Caco-2 (cell line): ENCODE measurements around the gene GREB1. TPM values are rescaled to one million over a fixed set of nuclear protein-coding genes. Genes with fewer than 3 reads are reported as not detected.

Experiments used
- BruUV-seq: library from RNA; stranded (reverse); fragments of 400-500 nt; replicated peaks from 2 replicates; lab custom pipeline; 2021; lab: Mats Ljungman, UMichigan
- CTCF ChIA-PET: fragments of 300-600 bp; sonication (Branson Sonifier 250); formaldehyde crosslinking; loops from one replicate; lab custom pipeline; 2022; ENCODE audit warnings: antibody characterized with exemption; lab: Charles Lee
- POLR2A ChIA-PET: fragments of 300-600 bp; sonication (Branson Sonifier 250); formaldehyde crosslinking; loops from one replicate; lab custom pipeline; 2022; ENCODE audit warnings: antibody characterized with exemption; lab: Charles Lee
- DNase-seq, 2 experiments: peaks; one replicate each; pipeline versions ENCODE4 v3.0.0 to v3.0.0-alpha.2; 2020 to 2022
- H3K27me3 ChIP-seq: replicated peaks from 2 replicates; pipeline ENCODE4 v1.6.0; 2011; ENCODE audit warnings: low read length; ENCODE audit not compliant: control insufficient read depth, insufficient read depth
- H3K36me3 ChIP-seq: 2 replicates; pipeline ENCODE4 v1.5.1; 2011; ENCODE audit warnings: low read length; ENCODE audit not compliant: control insufficient read depth, insufficient read depth
- H3K4me1 ChIP-seq: fragments of 250-450 bp; sonication (Bioruptor Pico); 2 replicates; pipeline ENCODE4 v1.5.1; 2020; ENCODE audit warnings: mild to moderate bottlenecking
- H3K4me3 ChIP-seq: 2 replicates; pipeline ENCODE4 v1.5.1; 2011; ENCODE audit warnings: low read depth, mild to moderate bottlenecking, control low read depth, low read length
- H3K9me3 ChIP-seq: fragments of 250-450 bp; sonication (Bioruptor Pico); 2 replicates; pipeline ENCODE4 v1.5.1; 2020; ENCODE audit warnings: mild to moderate bottlenecking, moderate library complexity
- H3K27ac Mint-ChIP-seq: one replicate; pipeline ENCODE4 v1.8.0; 2022; ENCODE audit warnings: mixed read lengths; ENCODE audit not compliant: unreplicated experiment
- H3K27me3 Mint-ChIP-seq: one replicate; pipeline ENCODE4 v1.8.0; 2022; ENCODE audit warnings: mixed read lengths; ENCODE audit not compliant: insufficient read depth, unreplicated experiment
- H3K36me3 Mint-ChIP-seq: one replicate; pipeline ENCODE4 v1.8.0; 2022; ENCODE audit warnings: mild to moderate bottlenecking, mixed read lengths; ENCODE audit not compliant: insufficient read depth, unreplicated experiment
- H3K4me1 Mint-ChIP-seq: one replicate; pipeline ENCODE4 v1.8.0; 2022; ENCODE audit warnings: low read depth, mixed read lengths; ENCODE audit not compliant: unreplicated experiment
- H3K4me3 Mint-ChIP-seq: one replicate; pipeline ENCODE4 v1.8.0; 2022; ENCODE audit warnings: mild to moderate bottlenecking, moderate library complexity, mixed read lengths; ENCODE audit not compliant: unreplicated experiment
- H3K9me3 Mint-ChIP-seq: one replicate; pipeline ENCODE4 v1.8.0; 2022; ENCODE audit warnings: mixed read lengths; ENCODE audit not compliant: unreplicated experiment
- intact Hi-C: fragments of 100-400 bp; cut with micrococcal nuclease; formaldehyde crosslinking; loops from one replicate; pipeline ENCODE4 v1.10.0; 2022; ENCODE audit not compliant: unreplicated experiment
- total RNA-seq: library from RNA; stranded (reverse); gene quantifications from 2 replicates; pipeline ENCODE4 v1.2.3, GENCODE V29; 2022
- TF ChIP-seq, protein P1 (sequence below), 2 experiments: fragments of 200-600 bp in 1 of 2; IDR thresholded peaks; 1 replicate in 1 of 2; 2 replicates in 1 of 2; pipeline versions ENCODE4 v1.5.1 to v1.8.0; 2011 to 2022; ENCODE audit warnings: antibody characterized with exemption in 1 of 2, control low read depth in 1 of 2, inconsistent platforms in 1 of 2, low read depth in 1 of 2, low read length in 1 of 2, mild to moderate bottlenecking in 1 of 2, moderate library complexity in 1 of 2; ENCODE audit not compliant: insufficient read depth in 1 of 2, severe bottlenecking in 1 of 2, unreplicated experiment in 1 of 2

The GREB1 gene
- total RNA-seq, 1 experiment from 2014 or later: 2.4 TPM

DNA sequence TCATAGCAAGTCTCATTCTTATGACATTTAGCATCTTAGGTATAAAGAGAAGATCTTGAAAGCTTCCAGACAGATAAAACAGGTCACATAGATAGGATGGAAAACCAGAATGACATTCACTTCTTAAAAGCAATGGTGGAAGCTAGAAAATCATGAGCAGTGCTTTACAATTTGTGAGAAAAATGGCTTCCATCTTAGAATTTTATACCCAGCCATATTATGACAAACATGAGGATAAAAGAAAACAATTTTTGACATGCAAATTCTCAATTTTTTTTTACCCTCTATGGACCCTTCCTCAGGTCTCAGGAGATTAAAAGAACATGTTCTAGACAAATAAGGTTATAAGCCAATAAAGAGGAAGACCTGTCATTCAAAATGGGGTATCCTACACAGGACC, 129.0 kb downstream of the GREB1 start:
- intact Hi-C loops: no loop called here
- H3K4me3 Mint-ChIP-seq: no peak overlapping the region
- no peaks in the 10 kb centered on the region for H3K27me3 Mint-ChIP-seq
- no peaks in the 10 kb centered on the region for H3K36me3 ChIP-seq
- H3K27ac Mint-ChIP-seq: no peak overlapping the region
- DNase-seq: no peak
- no peaks in the 10 kb centered on the region for H3K4me1 Mint-ChIP-seq
- ChIA-PET POLR2A (no interaction called here), CTCF (no interaction called here)
- H3K27me3 ChIP-seq: no peaks in the 10 kb centered on the region
- no peaks in the 10 kb centered on the region for H3K36me3 Mint-ChIP-seq
- peaks cover 7% of the 10 kb centered on the region for H3K9me3 ChIP-seq
- TF ChIP-seq, protein P1, sequence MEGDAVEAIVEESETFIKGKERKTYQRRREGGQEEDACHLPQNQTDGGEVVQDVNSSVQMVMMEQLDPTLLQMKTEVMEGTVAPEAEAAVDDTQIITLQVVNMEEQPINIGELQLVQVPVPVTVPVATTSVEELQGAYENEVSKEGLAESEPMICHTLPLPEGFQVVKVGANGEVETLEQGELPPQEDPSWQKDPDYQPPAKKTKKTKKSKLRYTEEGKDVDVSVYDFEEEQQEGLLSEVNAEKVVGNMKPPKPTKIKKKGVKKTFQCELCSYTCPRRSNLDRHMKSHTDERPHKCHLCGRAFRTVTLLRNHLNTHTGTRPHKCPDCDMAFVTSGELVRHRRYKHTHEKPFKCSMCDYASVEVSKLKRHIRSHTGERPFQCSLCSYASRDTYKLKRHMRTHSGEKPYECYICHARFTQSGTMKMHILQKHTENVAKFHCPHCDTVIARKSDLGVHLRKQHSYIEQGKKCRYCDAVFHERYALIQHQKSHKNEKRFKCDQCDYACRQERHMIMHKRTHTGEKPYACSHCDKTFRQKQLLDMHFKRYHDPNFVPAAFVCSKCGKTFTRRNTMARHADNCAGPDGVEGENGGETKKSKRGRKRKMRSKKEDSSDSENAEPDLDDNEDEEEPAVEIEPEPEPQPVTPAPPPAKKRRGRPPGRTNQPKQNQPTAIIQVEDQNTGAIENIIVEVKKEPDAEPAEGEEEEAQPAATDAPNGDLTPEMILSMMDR (IDR thresholded peaks at IDR 0.05; ENCODE audit: insufficient read depth in 1 of 2, low read depth in 1 of 2, low read length in 1 of 2, severe bottlenecking in 1 of 2, unreplicated experiment in 1 of 2): no peak
- BruUV-seq: no TSS peak
- H3K4me1 ChIP-seq: no peaks in the 10 kb centered on the region
- H3K4me3 ChIP-seq: no peak overlapping the region
- H3K9me3 Mint-ChIP-seq: peaks cover 24% of the 10 kb centered on the region

DNA sequence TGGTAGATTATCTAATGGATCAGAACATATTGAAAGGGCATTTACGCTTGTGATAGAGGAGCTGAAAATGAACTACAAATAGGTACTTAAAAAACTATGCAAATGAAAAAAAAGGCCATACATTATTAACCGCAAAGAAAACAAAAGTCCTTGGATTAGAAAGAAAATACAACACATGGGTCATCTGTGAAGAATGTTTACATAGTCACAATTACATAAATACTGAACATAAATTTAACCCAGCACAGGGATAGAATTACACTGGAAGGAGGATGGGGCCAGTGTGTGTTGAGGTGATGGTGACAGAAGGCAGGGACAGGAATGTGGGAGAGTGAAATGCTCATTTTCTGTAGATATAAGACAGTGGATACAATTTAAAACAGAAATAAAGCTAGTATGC, 129.6 kb downstream of the GREB1 start:
- H3K4me1 Mint-ChIP-seq: no peaks in the 10 kb centered on the region

DNA sequence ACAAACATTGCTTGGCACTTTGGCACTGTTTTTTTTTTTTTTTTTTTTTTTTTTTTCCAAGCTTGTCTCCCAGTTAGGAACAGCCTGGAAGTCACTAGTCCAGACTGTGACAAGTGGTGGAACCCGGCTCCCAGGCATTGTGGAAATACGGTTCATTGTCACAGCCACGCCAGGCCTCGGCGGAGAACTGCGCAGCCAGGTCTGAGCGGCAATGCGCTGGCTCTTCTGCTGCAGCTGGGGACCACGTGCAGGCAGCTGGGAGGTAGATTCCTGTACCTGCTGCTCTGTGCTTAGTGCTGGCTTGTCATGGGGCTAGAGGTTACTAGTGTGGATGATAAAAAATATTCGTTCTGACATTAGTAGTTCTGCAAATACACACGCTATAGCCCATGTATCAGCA, 131.2 kb downstream of the GREB1 start:
- Histone ChIP-seq H3K4me3 (no peak overlapping the region), H3K36me3 (no peaks in the 10 kb centered on the region), H3K4me1 (no peaks in the 10 kb centered on the region), H3K9me3 (peaks cover 7% of the 10 kb centered on the region), H3K27me3 (no peaks in the 10 kb centered on the region)
- Mint-ChIP-seq H3K9me3 (peaks cover 24% of the 10 kb centered on the region), H3K4me1 (no peaks in the 10 kb centered on the region), H3K4me3 (no peak overlapping the region), H3K27ac (no peak overlapping the region), H3K36me3 (no peaks in the 10 kb centered on the region), H3K27me3 (peaks cover 3% of the 10 kb centered on the region)
- peak in 1 of 2 experiments; percentile 16 for DNase-seq
- no TSS peak for BruUV-seq
- ChIA-PET POLR2A (no interaction called here), CTCF (interaction anchor here (0.6 kb wide), 1 partner anchor 17 kb away, joined by 5 read pairs; no protein-coding TSS in a partner anchor)
- TF ChIP-seq, protein P1 (IDR thresholded peaks at IDR 0.05; ENCODE audit: insufficient read depth in 1 of 2, low read depth in 1 of 2, low read length in 1 of 2, severe bottlenecking in 1 of 2, unreplicated experiment in 1 of 2): no peak
- intact Hi-C loops: no loop called here

More for the DNA sequence above, 129.6 kb downstream of the GREB1 start:
- TF ChIP-seq, protein P1 (IDR thresholded peaks at IDR 0.05; ENCODE audit: insufficient read depth in 1 of 2, low read depth in 1 of 2, low read length in 1 of 2, severe bottlenecking in 1 of 2, unreplicated experiment in 1 of 2): no peak
- intact Hi-C loops: no loop called here
- Histone ChIP-seq H3K36me3 (no peaks in the 10 kb centered on the region), H3K4me1 (no peaks in the 10 kb centered on the region), H3K4me3 (no peak overlapping the region), H3K9me3 (peaks cover 7% of the 10 kb centered on the region), H3K27me3 (no peaks in the 10 kb centered on the region)
- no peak for DNase-seq
- H3K27me3 Mint-ChIP-seq: no peaks in the 10 kb centered on the region
- H3K9me3 Mint-ChIP-seq: peaks cover 24% of the 10 kb centered on the region
- H3K4me3 Mint-ChIP-seq: no peak overlapping the region
- ChIA-PET POLR2A (no interaction called here), CTCF (no interaction called here)
- no peak overlapping the region for H3K27ac Mint-ChIP-seq
- no TSS peak for BruUV-seq
- no peaks in the 10 kb centered on the region for H3K36me3 Mint-ChIP-seq
